Adrenal gland (tissue), 12 donors: ENCODE results near the gene SPTLC2. TPM values are rescaled to one million over a fixed set of nuclear protein-coding genes. Genes with fewer than 3 reads are reported as not detected.

Source experiments
- DNase-seq, 7 donors: peaks; one replicate each; pipeline ENCODE4 v3.0.0-alpha.2; 2019 to 2020
- H3K27ac ChIP-seq, 5 donors: fragments of 200-600 bp; sonication (generic) in 4 of 5; 1 replicate in 3 of 5; 2 replicates in 2 of 5; pipeline versions ENCODE4 v1.5.1 to v1.8.0; 2016 to 2020; ENCODE audit warnings: mild to moderate bottlenecking in 1 of 5
- H3K27me3 ChIP-seq: fragments of 200-600 bp; 2 replicates; pipeline ENCODE4 v1.8.0; 2021
- H3K36me3 ChIP-seq, 2 donors: fragments of 200-600 bp; replicated peaks in 1 of 2; 1 replicate in 1 of 2; 2 replicates in 1 of 2; pipeline versions ENCODE4 v1.5.1 to v1.8.0; 2018 to 2022
- H3K4me1 ChIP-seq, 2 donors: fragments of 200-600 bp; replicated peaks in 1 of 2; 1 replicate in 1 of 2; 2 replicates in 1 of 2; pipeline versions ENCODE4 v1.5.1 to v1.8.0; 2018 to 2021
- H3K4me3 ChIP-seq, 4 donors: fragments of 200-600 bp; sonication (generic) in 3 of 4; one replicate each; pipeline ENCODE4 v1.5.1; 2016 to 2018
- H3K9me3 ChIP-seq, 3 donors: fragments of 200-600 bp; sonication (generic) in 1 of 3; replicated peaks in 1 of 3; 1 replicate in 2 of 3; 2 replicates in 1 of 3; pipeline versions ENCODE4 v1.5.1 to v1.8.0; 2016 to 2021
- CTCF ChIP-seq, 6 experiments: fragments of 450-650 bp in 4 of 6; fragments of 200-600 bp in 2 of 6; sonication (generic) in 1 of 6; IDR thresholded peaks; 1 replicate in 5 of 6; 2 replicates in 1 of 6; pipeline versions ENCODE4 v1.5.1 to v1.8.0; 2016 to 2021; ENCODE audit warnings: antibody characterized with exemption in 6 of 6, mild to moderate bottlenecking in 2 of 6, moderate library complexity in 1 of 6
- POLR2A ChIP-seq, 2 donors: fragments of 450-650 bp; IDR thresholded peaks; one replicate each; pipeline ENCODE4 v1.6.1; 2017; ENCODE audit warnings: antibody characterized with exemption in 2 of 2, mild to moderate bottlenecking in 2 of 2, moderate library complexity in 1 of 2
- WGBS, 4 donors: extraction: QIAGEN DNeasy Blood & Tissue Kit in 2 of 4; methylation state at CpG; one replicate each; pipeline versions ENCODE4 v1.1.5 to v1.1.7; 2013 to 2017; 5-methylcytosine and 5-hydroxymethylcytosine counted together
- intact Hi-C, 2 donors: fragments of 100-400 bp; cut with DNase I; formaldehyde crosslinking; loops; one replicate each; pipeline versions ENCODE4 v1.14.1 to v1.15.0; 2022 to 2023
- polyA plus RNA-seq, 3 donors: library from polyadenylated mRNA; stranded (reverse); fragments of 200-250 nt in 2 of 3; fragments of 350-450 nt in 1 of 3; fragmentation: Illumina TruSeq in 1 of 3; extraction: RNeasy Lipid Tissue Mini Kit (QIAGEN cat#74804) in 1 of 3; gene quantifications; one replicate each; pipeline ENCODE4 v1.2.3, GENCODE V29; 2013 to 2014
- total RNA-seq, 9 donors: library from RNA; depleted of rRNA in 4 of 9; stranded (reverse); fragments of >200 nt in 4 of 9; fragments of 120-200 nt in 1 of 9; fragmentation: NEBNext Ultra II Directional in 1 of 9; extraction: Animal tissue kit (Norgen Biotek cat#: 25700) in 1 of 9; gene quantifications; one replicate each; pipeline versions ENCODE4 v1.1.0 to v1.2.4, GENCODE V29; 2013 to 2023
- donor health status: healthy with polysubstance abuse.
- donor health status: Bipolar disorder and iron deficiency.
- donor health status: DM: yes; HTN: yes; CAD: no.
- donor health status: DM: no; HTN: no; CAD: no.
- donor health status: DM: no; HTN: no; CAD: no.
- donor health status: DM: yes; HTN: yes; CAD: no.

SPTLC2 gene
- total and polyA plus RNA-seq, 12 donors: 7.1 to 61.9 (median 35.6) TPM

GRCh38 chr14:77507762-77508161, 108.7 kb downstream of the SPTLC2 start:
- Histone ChIP-seq H3K27me3 (no peaks in the 10 kb centered on the region), H3K4me3 (no peak overlapping the region), H3K27ac (no peak overlapping the region), H3K4me1 (no peaks in the 10 kb centered on the region), H3K9me3 (no peaks in the 10 kb centered on the region), H3K36me3 (peaks cover 0 to 36% of the 10 kb centered on the region in 2 donors)
- 96 to 98% (median 98%) methylated on average over 3 of the region's 3 CpGs for WGBS, 4 donors
- intact Hi-C loops: no loop called here
- TF ChIP-seq POLR2A (IDR thresholded peaks at IDR 0.05): no peak
- no peak for DNase-seq

GRCh38 chr14:77505031-77505430, 111.4 kb downstream of the SPTLC2 start:
- Histone ChIP-seq H3K27ac (no peak overlapping the region), H3K4me3 (no peak overlapping the region), H3K36me3 (peaks cover 0 to 15% of the 10 kb centered on the region in 2 donors), H3K27me3 (no peaks in the 10 kb centered on the region), H3K9me3 (no peaks in the 10 kb centered on the region), H3K4me1 (no peaks in the 10 kb centered on the region)
- TF ChIP-seq POLR2A (IDR thresholded peaks at IDR 0.05): no peak
- TF ChIP-seq CTCF (IDR thresholded peaks at IDR 0.05): no peak
- intact Hi-C loops: no loop called here
- no peak for DNase-seq
- WGBS, 4 donors: 72 to 85% (median 73%) methylated on average over 4 of the region's 4 CpGs

GRCh38 chr14:77503138-77503537, 113.3 kb downstream of the SPTLC2 start:
- H3K9me3 ChIP-seq: no peaks in the 10 kb centered on the region
- intact Hi-C loops: no loop called here
- H3K36me3 ChIP-seq: peaks cover 0 to 7% of the 10 kb centered on the region in 2 donors
- H3K27me3 ChIP-seq: peaks cover 6% of the 10 kb centered on the region
- TF ChIP-seq POLR2A (IDR thresholded peaks at IDR 0.05): no peak
- TF ChIP-seq CTCF (IDR thresholded peaks at IDR 0.05): no peak
- H3K4me1 ChIP-seq: peaks cover 4 to 14% of the 10 kb centered on the region in 2 donors
- no peak for DNase-seq
- H3K4me3 ChIP-seq: no peak overlapping the region
- 96 to 99% (median 97%) methylated on average over 5 of the region's 5 CpGs for WGBS, 4 donors
- no peak overlapping the region for H3K27ac ChIP-seq

GRCh38 chr14:77502109-77502782, 114.2 kb downstream of the SPTLC2 start:
- no peaks in the 10 kb centered on the region for H3K36me3 ChIP-seq
- no peak overlapping the region for H3K27ac ChIP-seq
- WGBS, 4 donors: 80 to 81% (median 81%) methylated on average over 11 of the region's 11 CpGs
- no peak for TF ChIP-seq POLR2A (IDR thresholded peaks at IDR 0.05)
- no peak for TF ChIP-seq CTCF (IDR thresholded peaks at IDR 0.05)
- peaks cover 5 to 17% of the 10 kb centered on the region in 2 donors for H3K4me1 ChIP-seq
- H3K9me3 ChIP-seq: no peaks in the 10 kb centered on the region
- H3K27me3 ChIP-seq: peaks cover 6% of the 10 kb centered on the region
- no peak overlapping the region for H3K4me3 ChIP-seq
- intact Hi-C loops: no loop called here
- DNase-seq: no peak
